Measurements from ENCODE around the gene RXFP4.

GRCh38 chr1:155942578-155943141 lies 1.2 kb downstream of the RXFP4 start:
- TF ChIP-seq CTCF (conservative IDR thresholded peaks at IDR 0.05), result no peak
- TF ChIP-seq EZH2 (IDR thresholded peaks at IDR 0.05; ENCODE audit: low read depth), result no peak
